ENCODE results near the gene NOL12.
"Not testable (repeated sequence)": the region's sequence is repeated elsewhere in the genome, so short reads cannot be mapped to it uniquely, and the experiment has no call there.

NOL12 gene

GRCh38 chr22:37713761-37714160 is 27.6 kb downstream of the NOL12 start:
- no peak for TF ChIP-seq CTCF (conservative IDR thresholded peaks at IDR 0.05)
- H3K27ac ChIP-seq = no peak overlapping the region

DNA sequence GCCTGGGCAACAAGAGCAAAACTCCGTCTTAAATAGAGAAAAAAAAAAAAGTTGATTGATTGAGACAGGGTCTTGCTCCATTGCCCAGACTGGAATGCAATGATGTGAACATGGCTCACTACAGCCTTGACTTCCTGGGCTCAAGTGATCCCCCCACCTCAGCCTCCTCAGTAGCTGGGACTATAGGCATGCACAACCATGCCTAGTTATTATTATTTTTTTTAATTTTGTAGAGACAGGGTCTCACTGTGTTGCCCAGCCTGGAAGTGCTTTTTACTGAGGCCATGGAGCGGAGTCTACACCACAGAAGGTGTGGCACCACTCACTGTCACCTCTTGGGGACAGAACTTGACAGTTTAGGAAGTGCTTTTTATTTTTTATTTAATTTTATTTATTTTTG is 28.5 kb downstream of the NOL12 start:
- TF ChIP-seq CTCF (conservative IDR thresholded peaks at IDR 0.05) = no peak
- H3K27ac ChIP-seq = no peak overlapping the region

GRCh38 chr22:37715760-37716159 is 29.6 kb downstream of the NOL12 start:
- H3K27ac ChIP-seq = no peak overlapping the region
- no peak for TF ChIP-seq CTCF (conservative IDR thresholded peaks at IDR 0.05)

DNA sequence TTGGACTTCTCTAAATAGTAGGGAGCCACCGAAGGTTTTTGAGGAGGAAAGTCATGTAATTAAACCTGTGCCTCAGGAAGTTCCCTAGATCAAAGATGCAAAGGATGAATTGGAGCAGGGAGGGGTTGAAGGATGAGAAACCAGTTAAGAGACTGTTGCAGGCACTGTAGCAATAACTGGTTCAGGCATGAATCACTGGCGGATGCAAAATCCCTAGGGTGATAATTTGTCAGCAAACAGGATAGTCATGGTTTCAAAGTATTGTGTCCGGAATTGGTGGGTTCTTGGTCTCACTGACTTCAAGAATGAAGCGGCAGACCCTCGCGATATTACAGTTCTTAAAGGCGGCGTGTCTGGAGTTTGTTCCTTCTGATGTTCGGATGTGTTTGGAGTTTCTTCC is 30.6 kb downstream of the NOL12 start:
- no peak for TF ChIP-seq CTCF (conservative IDR thresholded peaks at IDR 0.05)
- H3K27ac ChIP-seq = no peak overlapping the region

DNA sequence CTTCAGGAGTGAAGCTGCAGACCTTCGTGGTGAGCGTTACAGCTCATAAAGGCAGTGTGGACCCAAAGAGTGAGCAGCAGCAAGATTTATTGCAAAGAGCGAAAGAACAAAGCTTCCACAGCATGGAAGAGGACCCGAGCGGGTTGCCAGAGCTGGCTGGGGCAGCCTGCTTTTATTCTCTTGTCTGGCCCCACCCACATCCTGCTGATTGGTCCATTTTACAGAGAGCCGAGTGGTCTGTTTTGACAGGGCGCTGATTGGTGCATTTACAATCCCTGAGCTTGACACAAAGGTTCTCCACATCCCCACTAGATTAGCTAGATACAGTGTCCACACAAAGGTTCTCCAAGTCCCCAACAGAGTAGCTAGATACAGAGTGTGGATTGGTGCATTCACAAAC is 31.1 kb downstream of the NOL12 start:
- not testable (repeated sequence) for H3K27ac ChIP-seq

DNA sequence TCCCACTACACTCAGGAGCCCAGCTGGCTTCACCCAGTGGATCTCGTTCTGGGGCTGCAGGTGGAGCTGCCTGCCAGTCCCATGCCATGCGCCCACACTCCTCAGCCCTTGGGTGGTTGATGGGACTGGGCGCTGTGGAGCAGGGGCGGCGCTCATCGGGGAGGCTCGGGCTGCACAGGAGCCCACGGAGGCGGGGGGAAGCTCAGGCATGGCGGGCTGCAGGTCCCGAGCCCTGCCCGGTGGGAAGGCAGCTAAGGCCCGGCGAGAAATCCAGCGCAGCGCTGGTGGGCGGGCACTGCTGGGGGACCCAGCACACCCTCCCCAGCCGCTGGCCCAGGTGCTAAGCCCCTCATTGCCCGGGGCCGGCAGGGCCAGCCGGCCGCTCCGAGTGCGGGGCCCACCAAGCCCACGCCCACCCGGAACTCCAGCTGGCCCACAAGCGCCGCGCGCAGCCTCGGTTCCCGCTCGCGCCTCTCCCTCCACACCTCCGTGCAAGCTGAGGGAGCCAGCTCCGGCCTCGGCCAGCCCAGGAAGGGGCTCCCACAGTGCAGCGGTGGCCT is 31.7 kb downstream of the NOL12 start:
- not testable (repeated sequence) for H3K27ac ChIP-seq

DNA sequence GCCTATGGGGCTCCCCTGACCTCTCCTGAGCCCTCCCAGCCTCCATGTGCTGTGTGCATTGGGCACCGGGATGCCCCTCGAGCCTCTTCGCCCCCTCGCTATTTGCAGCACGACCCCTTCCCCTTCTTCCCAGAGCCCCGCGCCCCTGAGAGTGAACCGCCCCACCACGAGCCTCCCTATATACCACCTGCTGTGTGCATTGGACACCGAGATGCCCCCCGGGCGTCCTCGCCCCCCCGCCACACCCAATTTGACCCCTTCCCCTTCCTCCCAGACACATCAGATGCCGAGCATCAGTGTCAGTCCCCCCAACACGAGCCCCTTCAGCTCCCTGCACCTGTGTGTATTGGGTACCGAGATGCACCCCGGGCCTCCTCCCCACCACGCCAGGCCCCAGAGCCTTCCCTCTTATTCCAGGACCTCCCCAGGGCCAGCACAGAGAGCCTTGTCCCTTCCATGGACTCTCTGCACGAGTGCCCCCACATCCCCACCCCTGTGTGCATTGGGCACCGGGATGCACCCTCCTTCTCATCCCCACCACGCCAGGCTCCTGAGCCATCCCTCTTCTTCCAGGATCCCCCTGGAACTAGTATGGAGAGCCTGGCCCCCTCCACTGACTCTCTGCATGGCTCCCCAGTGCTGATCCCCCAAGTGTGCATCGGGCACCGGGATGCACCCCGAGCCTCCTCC is 39.6 kb downstream of the NOL12 start:
- TF ChIP-seq CTCF (conservative IDR thresholded peaks at IDR 0.05) = no peak
- H3K27ac ChIP-seq = no peak overlapping the region

DNA sequence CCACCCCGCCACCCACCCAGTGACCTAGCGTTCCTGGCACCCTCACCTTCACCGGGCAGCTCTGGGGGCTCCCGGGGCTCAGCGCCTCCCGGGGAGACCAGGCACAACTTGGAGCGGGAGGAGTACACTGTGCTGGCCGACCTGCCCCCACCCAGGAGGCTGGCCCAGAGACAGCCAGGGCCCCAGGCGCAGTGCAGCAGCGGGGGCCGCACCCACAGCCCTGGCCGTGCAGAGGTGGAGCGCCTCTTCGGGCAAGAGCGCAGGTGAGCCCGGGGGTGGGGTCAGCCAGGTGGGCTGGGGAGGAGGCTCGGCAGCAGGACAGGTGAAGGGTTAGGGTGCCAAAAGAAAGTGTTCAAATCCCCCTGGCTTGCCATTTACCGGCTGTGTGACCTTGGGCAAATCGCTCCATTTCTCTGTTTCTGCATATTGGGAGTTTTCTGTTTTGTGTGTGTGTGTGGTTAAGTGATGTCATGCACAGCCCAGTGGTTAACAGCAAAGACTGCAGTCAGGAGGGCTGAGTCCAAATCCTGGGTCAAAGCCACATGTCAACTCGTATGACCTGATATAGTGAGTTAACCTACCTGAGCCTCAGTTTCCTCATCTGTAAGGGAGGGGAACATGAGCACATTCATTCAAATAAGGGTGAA is 40.2 kb downstream of the NOL12 start:
- H3K27ac ChIP-seq = no peak overlapping the region
- no peak; the same call in 1 of the 2 replicates for TF ChIP-seq CTCF (conservative IDR thresholded peaks at IDR 0.05)

Measured in VCaP (cell line).